H1 (cell line): Measurements from ENCODE around the gene RARRES1. TPM values are rescaled to one million over a fixed set of nuclear protein-coding genes. Genes with fewer than 3 reads are reported as not detected.

ENCODE experiments used
- CTCF ChIA-PET: fragments of 300-600 bp; sonication (Branson Sonifier 250); formaldehyde crosslinking; loops from one replicate; lab custom pipeline; 2021; ENCODE audit not compliant: partially characterized antibody; lab: Charles Lee
- POLR2A ChIA-PET: fragments of 300-600 bp; sonication (Branson Sonifier 250); formaldehyde crosslinking; loops from one replicate; lab custom pipeline; 2021; ENCODE audit warnings: inconsistent platforms; ENCODE audit not compliant: partially characterized antibody; lab: Charles Lee
- DNase-seq, 2 experiments: peaks; one replicate each; pipeline versions ENCODE4 v3.0.0 to v3.0.0-alpha.2; 2010 to 2022; ENCODE audit warnings: low spot score in 2 of 2, low read depth in 1 of 2, mixed read lengths in 1 of 2
- FAIRE-seq: peaks from 2 replicates; lab custom pipeline; 2011; peaks lifted over from hg19 to GRCh38; lab: Jason Lieb, UNC
- H2AFZ ChIP-seq: 2 replicates; pipeline ENCODE4 v1.8.1; 2012; ENCODE audit warnings: low read length, inconsistent platforms
- H2AK5ac ChIP-seq: 2 replicates; pipeline ENCODE4 v1.6.1; 2013; ENCODE audit warnings: low read depth, low read length
- H2BK120ac ChIP-seq: replicated peaks from 2 replicates; pipeline ENCODE3; 2013; ENCODE audit warnings: low read depth, low read length, inconsistent platforms
- H2BK12ac ChIP-seq: 2 replicates; pipeline ENCODE4 v1.6.1; 2013; ENCODE audit warnings: low read depth, low read length
- H2BK15ac ChIP-seq: 2 replicates; pipeline ENCODE4 v1.6.1; 2013; ENCODE audit warnings: low read length
- H2BK20ac ChIP-seq: 2 replicates; pipeline ENCODE4 v1.6.1; 2013; ENCODE audit warnings: low read length
- H2BK5ac ChIP-seq: 2 replicates; pipeline ENCODE4 v1.6.1; 2013; ENCODE audit warnings: low read depth, low read length
- H3K14ac ChIP-seq: 2 replicates; pipeline ENCODE4 v1.6.1; 2013; ENCODE audit warnings: inconsistent platforms; ENCODE audit not compliant: insufficient read length
- H3K18ac ChIP-seq: 2 replicates; pipeline ENCODE4 v1.6.1; 2013; ENCODE audit warnings: low read length; ENCODE audit errors: extremely low read depth
- H3K23ac ChIP-seq: 2 replicates; pipeline ENCODE4 v1.6.1; 2013; ENCODE audit warnings: inconsistent platforms; ENCODE audit not compliant: insufficient read length
- H3K23me2 ChIP-seq: 2 replicates; pipeline ENCODE4 v1.6.1; 2013; ENCODE audit warnings: low read depth, low read length
- H3K27ac ChIP-seq: 2 replicates; pipeline ENCODE4 v1.6.1; 2011; ENCODE audit warnings: low read depth, low read length, inconsistent platforms
- H3K27me3 ChIP-seq, 4 experiments: replicated peaks in 1 of 4; 1 replicate in 1 of 4; 2 replicates in 3 of 4; pipeline versions ENCODE4 v1.6.1 to v1.8.1; 2011 to 2013; ENCODE audit warnings: low read length in 3 of 4, mild to moderate bottlenecking in 3 of 4, inconsistent platforms in 2 of 4, mixed read lengths in 2 of 4, moderate library complexity in 1 of 4; ENCODE audit not compliant: control insufficient read depth in 3 of 4, insufficient read depth in 3 of 4; ENCODE audit errors: extremely low read depth in 1 of 4
- H3K36me3 ChIP-seq, 4 experiments: 2 replicates each; pipeline versions ENCODE4 v1.6.1 to v1.8.1; 2011 to 2013; ENCODE audit warnings: mild to moderate bottlenecking in 4 of 4, low read length in 3 of 4, moderate library complexity in 2 of 4, control low read depth in 1 of 4, inconsistent platforms in 1 of 4; ENCODE audit not compliant: insufficient read depth in 4 of 4, control insufficient read depth in 2 of 4
- H3K4ac ChIP-seq: replicated peaks from 2 replicates; pipeline ENCODE3; 2013; ENCODE audit warnings: low read length, low read depth, mixed read lengths, inconsistent platforms; ENCODE audit not compliant: insufficient read length
- H3K4me1 ChIP-seq, 4 experiments: replicated peaks in 1 of 4; 1 replicate in 1 of 4; 2 replicates in 3 of 4; pipeline versions ENCODE4 v1.6.1 to v1.8.1; 2011 to 2013; ENCODE audit warnings: low read length in 3 of 4, inconsistent platforms in 2 of 4, mixed read lengths in 1 of 4; ENCODE audit not compliant: insufficient read depth in 4 of 4, control insufficient read depth in 3 of 4
- H3K4me2 ChIP-seq, 2 experiments: 2 replicates each; pipeline versions ENCODE4 v1.6.1 to v1.8.1; 2011 to 2013; ENCODE audit warnings: low read depth in 2 of 2, low read length in 2 of 2, control low read depth in 1 of 2, inconsistent platforms in 1 of 2, mild to moderate bottlenecking in 1 of 2; ENCODE audit not compliant: insufficient read depth in 1 of 2
- H3K4me3 ChIP-seq, 4 experiments: fragments of 200-600, 300-600 bp in 1 of 4; sonication (generic), shearing (Covaris generic), sonication (Bioruptor Twin) in 1 of 4; 2 replicates each; pipeline versions ENCODE4 v1.5.1 to v1.8.1; 2011 to 2016; ENCODE audit warnings: low read length in 4 of 4, low read depth in 3 of 4, control low read depth in 2 of 4, inconsistent platforms in 2 of 4, mild to moderate bottlenecking in 2 of 4, mixed read lengths in 1 of 4, moderate library complexity in 1 of 4; ENCODE audit not compliant: insufficient read depth in 2 of 4; ENCODE audit errors: extremely low read depth in 1 of 4
- H3K56ac ChIP-seq: replicated peaks from 2 replicates; pipeline ENCODE3; 2013; ENCODE audit warnings: low read depth, mild to moderate bottlenecking, mixed read lengths, low read length, inconsistent platforms; ENCODE audit not compliant: insufficient read length
- H3K79me1 ChIP-seq: 2 replicates; pipeline ENCODE4 v1.6.1; 2013; ENCODE audit warnings: low read depth, low read length, control low read depth
- H3K79me2 ChIP-seq, 2 experiments: 2 replicates each; pipeline versions ENCODE4 v1.6.1 to v1.8.1; 2012 to 2013; ENCODE audit warnings: low read length in 2 of 2, mild to moderate bottlenecking in 2 of 2, inconsistent platforms in 1 of 2; ENCODE audit not compliant: insufficient read depth in 2 of 2, control insufficient read depth in 1 of 2
- H3K9ac ChIP-seq, 4 experiments: replicated peaks in 1 of 4; 1 replicate in 1 of 4; 2 replicates in 3 of 4; pipeline versions ENCODE4 v1.6.1 to v1.8.1; 2011 to 2013; ENCODE audit warnings: low read depth in 3 of 4, low read length in 3 of 4, control low read depth in 2 of 4, mild to moderate bottlenecking in 2 of 4, moderate library complexity in 2 of 4, inconsistent platforms in 1 of 4; ENCODE audit errors: extremely low read depth in 1 of 4
- H3K9me3 ChIP-seq, 2 experiments: 2 replicates each; pipeline versions ENCODE4 v1.6.1 to v1.8.1; 2012 to 2013; ENCODE audit warnings: mild to moderate bottlenecking in 2 of 2, moderate library complexity in 2 of 2, control low read depth in 1 of 2, inconsistent platforms in 1 of 2, low read depth in 1 of 2, low read length in 1 of 2, mixed read lengths in 1 of 2; ENCODE audit not compliant: insufficient read depth in 2 of 2
- H4K20me1 ChIP-seq, 2 experiments: replicated peaks in 1 of 2; 2 replicates each; pipeline versions ENCODE3 to v1.8.1; 2011 to 2013; ENCODE audit warnings: inconsistent platforms in 2 of 2, low read length in 2 of 2, mild to moderate bottlenecking in 1 of 2; ENCODE audit not compliant: insufficient read depth in 2 of 2, control insufficient read depth in 1 of 2
- H4K5ac ChIP-seq: 2 replicates; pipeline ENCODE4 v1.6.1; 2013; ENCODE audit warnings: low read length, low read depth, mixed read lengths, inconsistent platforms; ENCODE audit not compliant: insufficient read length
- H4K8ac ChIP-seq: 2 replicates; pipeline ENCODE4 v1.8.0; 2013; ENCODE audit warnings: mild to moderate bottlenecking, moderate library complexity, low read length, inconsistent platforms; ENCODE audit not compliant: insufficient read depth; ENCODE audit errors: extremely low read depth
- H4K91ac ChIP-seq: replicated peaks from 2 replicates; pipeline ENCODE3; 2013; ENCODE audit warnings: low read length, mixed read lengths, inconsistent platforms; ENCODE audit not compliant: insufficient read length
- BCL11A ChIP-seq, 2 experiments: IDR thresholded peaks; one replicate each; pipeline ENCODE4 v1.6.1; 2011; ENCODE audit warnings: low read depth in 2 of 2, low read length in 2 of 2, mild to moderate bottlenecking in 2 of 2
- CHD2 ChIP-seq: IDR thresholded peaks from 2 replicates; pipeline ENCODE4 v1.6.1; 2012; ENCODE audit warnings: low read length, improper control_type of control experiment
- CTBP2 ChIP-seq: IDR thresholded peaks from 2 replicates; pipeline ENCODE4 v1.7.0; 2011; ENCODE audit warnings: borderline replicate concordance, mild to moderate bottlenecking, moderate library complexity, mixed read lengths, low read length; ENCODE audit not compliant: insufficient read depth, insufficient read length
- EGR1 ChIP-seq: IDR thresholded peaks from 2 replicates; pipeline ENCODE4 v1.6.1; 2011; ENCODE audit warnings: low read depth, low read length, borderline replicate concordance
- EP300 ChIP-seq, 2 experiments: IDR thresholded peaks; 1 replicate in 1 of 2; 2 replicates in 1 of 2; pipeline ENCODE4 v1.6.1; 2011 to 2012; ENCODE audit warnings: low read depth in 2 of 2, low read length in 2 of 2, mild to moderate bottlenecking in 2 of 2, borderline replicate concordance in 1 of 2, inconsistent platforms in 1 of 2, moderate library complexity in 1 of 2
- GTF2F1 ChIP-seq: IDR thresholded peaks from 2 replicates; pipeline ENCODE4 v1.6.1; 2012; ENCODE audit warnings: low read depth, low read length, improper control_type of control experiment, borderline replicate concordance
- JUN ChIP-seq: IDR thresholded peaks from 2 replicates; pipeline ENCODE4 v1.6.1; 2011; ENCODE audit warnings: low read depth, mild to moderate bottlenecking, improper control_type of control experiment, low read length
- MAFK ChIP-seq: IDR thresholded peaks from 2 replicates; pipeline ENCODE4 v1.6.1; 2012; ENCODE audit warnings: low read depth, mild to moderate bottlenecking, improper control_type of control experiment, low read length
- POLR2A ChIP-seq, 2 experiments: IDR thresholded peaks; 1 replicate in 1 of 2; 2 replicates in 1 of 2; pipeline ENCODE4 v1.6.1; 2011; ENCODE audit warnings: low read depth in 2 of 2, low read length in 2 of 2, mild to moderate bottlenecking in 2 of 2; ENCODE audit errors: control extremely low read depth in 1 of 2
- RBBP5 ChIP-seq: IDR thresholded peaks from 2 replicates; pipeline ENCODE4 v1.7.1; 2012; ENCODE audit warnings: low read depth, mild to moderate bottlenecking, inconsistent platforms, low read length, moderate library complexity, borderline replicate concordance
- SP2 ChIP-seq: IDR thresholded peaks from 2 replicates; pipeline ENCODE4 v1.6.1; 2012; ENCODE audit warnings: mild to moderate bottlenecking, low read length, inconsistent platforms
- SP4 ChIP-seq: IDR thresholded peaks from 2 replicates; pipeline ENCODE4 v1.6.1; 2012; ENCODE audit warnings: low read length, inconsistent platforms
- WGBS, 2 experiments: shearing (Covaris generic) in 1 of 2; methylation state at CpG; one replicate each; pipeline versions ENCODE4 v1.1.6 to v1.1.7; 2013 to 2015; ENCODE audit warnings: low lambda C conversion rate in 2 of 2, mixed read lengths in 2 of 2, inconsistent platforms in 1 of 2, low coverage in 1 of 2, missing lambda C conversion rate in 1 of 2; ENCODE audit not compliant: insufficient replicate concordance in 2 of 2, insufficient coverage in 1 of 2, insufficient read length in 1 of 2; ENCODE audit errors: extremely low coverage in 1 of 2, missing lambda C conversion rate in 1 of 2; 5-methylcytosine and 5-hydroxymethylcytosine counted together
- polyA plus RNA-seq, 7 experiments: library from polyadenylated mRNA; depleted of rRNA in 3 of 7; stranded (reverse) in 5 of 7; unstranded in 2 of 7; fragments of >200 nt in 5 of 7; fragments of 200-250 nt in 2 of 7; gene quantifications; 1 replicate in 5 of 7; 2 replicates in 1 of 7; 4 replicates in 1 of 7; pipeline versions ENCODE4 v1.2.1 to v1.2.3, GENCODE V29; 2011 to 2013; ENCODE audit warnings: missing spikeins in 2 of 7, mixed read lengths in 2 of 7
- total RNA-seq: library from RNA; stranded (reverse); fragmentation: NEBNext Ultra II Directional; extraction: Animal tissue kit (Norgen Biotek cat#: 25700); gene quantifications from 2 replicates; pipeline ENCODE4 v1.2.1, GENCODE V29; 2021

The RARRES1 gene
- total and polyA plus RNA-seq, 2 of the 8 experiments (the other 6 are each of a cell fraction or from before 2014, with no cell fraction given): 0.26 to 0.71 TPM

DNA sequence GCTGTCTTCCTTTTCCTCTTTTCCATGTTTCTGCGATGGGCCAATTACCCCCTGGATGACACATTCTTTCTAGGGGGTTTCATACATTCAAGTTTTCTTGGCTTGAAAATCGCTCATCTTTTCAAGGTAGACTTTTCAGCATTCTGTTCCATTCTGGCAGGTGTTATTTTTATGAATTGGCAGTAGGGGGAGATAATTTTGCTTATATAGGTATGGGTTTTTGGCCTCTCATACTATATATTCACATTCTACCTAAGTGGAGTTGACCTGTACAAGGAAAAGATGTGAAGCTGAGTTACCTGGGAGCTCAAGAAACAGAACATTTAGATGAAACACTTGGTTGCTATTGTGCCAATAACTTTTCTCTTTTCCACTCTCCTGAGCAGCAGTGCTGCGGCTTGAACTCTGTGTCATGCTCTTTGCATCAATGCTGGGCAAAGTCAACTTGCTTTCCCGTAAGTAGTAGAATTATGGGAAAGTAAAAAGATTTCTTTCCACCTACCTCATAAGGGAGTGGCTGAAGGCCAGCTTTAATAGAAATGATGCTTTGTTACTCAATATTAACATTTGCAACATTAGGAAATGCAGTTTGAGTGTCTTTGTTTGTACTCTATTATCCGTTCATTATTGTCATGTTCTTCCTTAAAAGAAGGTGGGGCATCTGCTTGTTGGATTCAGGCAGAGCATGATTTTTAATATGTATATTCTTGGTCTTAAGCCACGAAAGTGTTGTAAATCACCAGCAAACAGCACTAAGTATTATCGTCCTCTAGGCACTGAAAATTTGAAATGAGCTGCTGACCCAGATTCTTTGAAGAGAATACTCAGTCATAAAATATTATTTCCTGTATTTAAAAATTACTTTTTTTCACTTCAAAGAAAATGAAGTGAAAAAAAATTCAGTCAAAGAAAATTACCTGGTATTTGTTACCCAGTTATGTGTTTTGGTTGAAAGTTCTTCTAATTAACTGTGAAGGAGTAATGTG, 41.9 kb upstream of the RARRES1 start:
- no peak overlapping the region for H2BK5ac ChIP-seq
- no peak overlapping the region for H2BK12ac ChIP-seq
- no peaks in the 10 kb centered on the region for H4K20me1 ChIP-seq
- H3K79me1 ChIP-seq: no peaks in the 10 kb centered on the region
- H3K14ac ChIP-seq: no peak overlapping the region
- 95% methylated on average over 7 of the region's 7 CpGs; no CpG with 5 or more reads in 1 of the 2 experiments for WGBS, 2 experiments
- H2BK120ac ChIP-seq: no peak overlapping the region
- no peak overlapping the region for H3K18ac ChIP-seq
- H4K91ac ChIP-seq: no peak overlapping the region
- no peaks in the 10 kb centered on the region for H3K36me3 ChIP-seq
- no peaks in the 10 kb centered on the region for H3K4me1 ChIP-seq
- FAIRE-seq: no peak
- H2AFZ ChIP-seq: no peak overlapping the region
- H3K4me3 ChIP-seq: no peak overlapping the region
- no peak overlapping the region for H3K56ac ChIP-seq
- no peak overlapping the region for H2AK5ac ChIP-seq
- no peak overlapping the region for H3K27ac ChIP-seq
- DNase-seq: no peak
- H4K5ac ChIP-seq: no peak overlapping the region
- H3K9me3 ChIP-seq: no peaks in the 10 kb centered on the region
- H4K8ac ChIP-seq: no peak overlapping the region
- no peaks in the 10 kb centered on the region for H3K27me3 ChIP-seq
- H2BK15ac ChIP-seq: no peak overlapping the region
- POLR2A ChIA-PET: no interaction called here
- no peaks in the 10 kb centered on the region for H3K79me2 ChIP-seq
- no peak overlapping the region for H2BK20ac ChIP-seq
- H3K23ac ChIP-seq: no peak overlapping the region
- CTCF ChIA-PET: interaction anchor here (1.5 kb wide), 1 partner anchor 15 kb away, joined by 4 read pairs; no protein-coding TSS in a partner anchor
- H3K4ac ChIP-seq: no peak overlapping the region
- no peaks in the 10 kb centered on the region for H3K23me2 ChIP-seq
- no peak overlapping the region for H3K4me2 ChIP-seq
- no peak overlapping the region for H3K9ac ChIP-seq
- TF ChIP-seq EP300 (IDR thresholded peaks at IDR 0.05; ENCODE audit: borderline replicate concordance in 1 of 2, low read depth in 2 of 2, low read length in 2 of 2) (no peak), MAFK (no peak), SP4 (no peak), BCL11A (IDR thresholded peaks at IDR 0.05; ENCODE audit: low read depth in 2 of 2, low read length in 2 of 2) (no peak), POLR2A (IDR thresholded peaks at IDR 0.05; ENCODE audit: control extremely low read depth in 1 of 2, low read depth in 2 of 2, low read length in 2 of 2) (no peak), RBBP5 (no peak), EGR1 (no peak), CTBP2 (no peak), JUN (no peak), GTF2F1 (no peak), SP2 (no peak), CHD2 (no peak)
